ENCODE measurements around the gene KRTAP10-4. TPM values are rescaled to one million over a fixed set of nuclear protein-coding genes. Genes with fewer than 3 reads are reported as not detected.

Gene KRTAP10-4
- polyA plus RNA-seq, 3 donors from 2014 or later, result not detected

DNA sequence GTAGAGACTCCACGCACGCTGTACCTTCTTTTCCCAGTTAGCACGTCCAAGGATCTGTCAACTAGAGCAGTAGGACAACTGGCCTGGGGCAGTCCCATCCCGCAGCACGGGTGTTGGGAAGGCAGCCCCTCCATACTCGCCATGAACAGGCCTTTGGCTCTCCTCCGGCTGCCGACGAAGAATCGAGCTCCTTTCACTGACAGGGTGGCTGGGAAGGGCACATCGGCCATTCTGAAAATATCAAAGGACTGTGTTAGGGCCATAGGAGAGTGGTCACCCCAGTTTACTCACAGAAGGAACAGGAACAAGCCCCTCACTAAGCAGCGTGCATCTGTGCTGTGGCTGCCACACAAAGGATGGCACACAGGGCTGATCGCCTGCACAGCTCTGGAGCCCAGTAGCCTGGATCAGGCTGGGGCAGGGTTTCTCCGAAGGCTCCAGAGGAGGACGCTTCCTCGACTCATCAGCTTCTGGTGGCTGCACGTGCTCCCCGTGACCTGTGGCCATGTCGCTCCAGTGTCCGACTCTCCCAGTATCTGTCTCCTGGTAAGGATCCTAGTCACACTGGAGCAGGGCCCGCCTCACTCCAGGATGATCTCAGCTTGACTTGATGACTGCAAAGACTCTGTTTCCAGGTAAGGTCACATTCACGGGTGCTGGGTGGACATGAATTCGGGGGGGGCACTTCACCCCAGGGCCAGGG, 42.5 kb upstream of the KRTAP10-4 start:
- no peak for DNase-seq
- Mint-ChIP-seq H3K27me3 (ENCODE audit: low read depth in 3 of 3) (peaks cover 0 to 4% (median 2%) of the 10 kb centered on the region in 3 donors), H3K36me3 (no peaks in the 10 kb centered on the region), H3K27ac (no peak overlapping the region), H3K4me3 (no peak overlapping the region), H3K4me1 (no peaks in the 10 kb centered on the region), H3K9me3 (no peaks in the 10 kb centered on the region)

DNA sequence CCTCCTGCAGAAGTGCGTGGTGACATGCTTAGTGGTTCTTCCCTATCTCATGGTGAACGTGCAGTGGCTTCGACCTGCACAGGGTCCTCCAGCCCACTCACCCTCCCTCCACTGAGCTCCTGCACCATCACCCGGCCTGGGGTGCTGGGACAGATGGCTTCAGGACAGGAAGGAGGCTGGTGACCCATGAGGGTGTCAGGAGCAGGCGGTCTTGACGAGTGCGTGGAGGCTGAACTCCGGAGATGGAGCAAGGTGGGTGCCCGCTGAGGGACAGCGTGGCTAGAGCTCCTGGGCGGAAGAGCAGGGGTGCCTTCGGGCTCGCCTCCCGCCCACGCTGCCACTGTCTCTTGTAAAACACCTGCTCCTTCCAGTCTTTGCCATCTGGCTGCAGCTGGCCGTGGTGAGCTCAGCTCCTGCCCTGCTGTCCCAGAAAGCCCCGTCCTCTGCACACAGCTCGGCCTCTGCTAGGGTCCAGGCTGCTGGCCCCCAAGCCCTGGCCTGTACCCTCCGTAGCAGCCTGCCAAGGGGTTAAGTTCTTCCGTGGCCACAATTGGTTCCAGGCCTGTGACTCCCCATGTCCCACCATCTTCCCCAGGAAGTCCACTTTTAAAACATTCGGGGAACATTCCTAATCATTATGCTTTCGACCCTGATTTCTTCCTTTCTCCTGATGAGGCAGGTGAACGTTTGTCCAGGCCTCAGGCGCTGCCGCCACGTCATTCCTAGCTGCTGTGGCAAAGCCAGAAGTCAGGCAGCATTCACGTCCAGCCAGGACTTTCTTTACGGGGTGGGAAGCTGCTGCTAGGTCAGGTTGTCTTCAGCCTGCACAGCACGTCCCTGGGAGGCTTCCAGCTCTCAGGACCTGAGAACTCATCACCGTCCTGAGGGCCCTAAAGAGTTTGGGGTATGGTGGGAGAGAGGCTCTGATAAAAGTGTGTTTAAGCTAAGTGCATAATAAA, 41.6 kb upstream of the KRTAP10-4 start:
- Mint-ChIP-seq H3K27me3 (ENCODE audit: low read depth in 3 of 3) (peaks cover 0 to 4% (median 2%) of the 10 kb centered on the region in 3 donors), H3K4me1 (no peaks in the 10 kb centered on the region), H3K27ac (no peak overlapping the region), H3K9me3 (no peaks in the 10 kb centered on the region), H3K4me3 (no peak overlapping the region), H3K36me3 (no peaks in the 10 kb centered on the region)
- no peak for DNase-seq

DNA sequence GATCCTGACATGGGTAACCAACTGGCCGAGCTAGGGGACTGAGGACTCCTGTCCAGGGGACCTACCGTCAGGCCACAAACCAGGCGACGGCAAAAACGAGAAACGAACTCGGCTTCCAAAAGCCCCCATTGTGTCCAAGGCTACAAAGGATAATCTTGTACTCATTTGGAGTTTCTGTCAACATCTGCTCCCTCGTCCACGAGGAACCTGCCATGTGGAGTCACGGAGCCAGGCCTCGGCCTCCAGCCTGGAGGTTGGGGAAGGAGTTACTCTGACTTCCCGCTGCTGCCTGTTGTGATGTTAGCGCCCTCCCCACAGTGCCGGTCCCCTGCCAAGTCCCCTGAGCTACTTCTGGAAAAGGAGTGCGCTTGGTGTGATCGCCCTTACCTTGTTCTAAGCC, 40.8 kb upstream of the KRTAP10-4 start:
- H3K27me3 Mint-ChIP-seq (ENCODE audit: low read depth in 3 of 3), result peaks cover 4% of the 10 kb centered on the region in 3 donors
- H3K9me3 Mint-ChIP-seq, result no peaks in the 10 kb centered on the region
- no peaks in the 10 kb centered on the region for H3K4me1 Mint-ChIP-seq
- no peak overlapping the region for H3K27ac Mint-ChIP-seq
- DNase-seq, result no peak
- H3K36me3 Mint-ChIP-seq, result no peaks in the 10 kb centered on the region
- H3K4me3 Mint-ChIP-seq, result no peak overlapping the region

GRCh38 chr21:44533121-44533890, 40.2 kb upstream of the KRTAP10-4 start:
- no peak overlapping the region for H3K27ac Mint-ChIP-seq
- H3K4me3 Mint-ChIP-seq, result no peak overlapping the region
- no peaks in the 10 kb centered on the region for H3K4me1 Mint-ChIP-seq
- no peaks in the 10 kb centered on the region for H3K9me3 Mint-ChIP-seq
- no peaks in the 10 kb centered on the region for H3K36me3 Mint-ChIP-seq
- peaks cover 4% of the 10 kb centered on the region in 3 donors for H3K27me3 Mint-ChIP-seq (ENCODE audit: low read depth in 3 of 3)
- no peak for DNase-seq

- no peak overlapping the region for H3K27ac Mint-ChIP-seq
- H3K36me3 Mint-ChIP-seq, result no peaks in the 10 kb centered on the region
- H3K4me1 Mint-ChIP-seq, result no peaks in the 10 kb centered on the region
- no peaks in the 10 kb centered on the region for H3K9me3 Mint-ChIP-seq
- no peak for DNase-seq
- no peak overlapping the region for H3K4me3 Mint-ChIP-seq
- peaks cover 4 to 6% (median 5%) of the 10 kb centered on the region in 3 donors for H3K27me3 Mint-ChIP-seq (ENCODE audit: low read depth in 3 of 3)
These were observed 39.5 kb upstream of the KRTAP10-4 start for GRCh38 chr21:44533891-44534627.

- Mint-ChIP-seq H3K4me1 (no peaks in the 10 kb centered on the region), H3K36me3 (no peaks in the 10 kb centered on the region), H3K4me3 (no peak overlapping the region), H3K9me3 (no peaks in the 10 kb centered on the region), H3K27me3 (ENCODE audit: low read depth in 3 of 3) (peaks cover 4 to 6% (median 5%) of the 10 kb centered on the region in 3 donors), H3K27ac (no peak overlapping the region)
- no peak for DNase-seq
These were observed 38.8 kb upstream of the KRTAP10-4 start for GRCh38 chr21:44534688-44535087.

GRCh38 chr21:44535963-44536362, 37.6 kb upstream of the KRTAP10-4 start:
- Mint-ChIP-seq H3K27me3 (ENCODE audit: low read depth in 3 of 3) (peaks cover 4 to 6% (median 5%) of the 10 kb centered on the region in 3 donors), H3K27ac (no peak overlapping the region), H3K9me3 (no peaks in the 10 kb centered on the region), H3K36me3 (no peaks in the 10 kb centered on the region), H3K4me3 (no peak overlapping the region), H3K4me1 (no peaks in the 10 kb centered on the region)
- DNase-seq, result no peak

DNA sequence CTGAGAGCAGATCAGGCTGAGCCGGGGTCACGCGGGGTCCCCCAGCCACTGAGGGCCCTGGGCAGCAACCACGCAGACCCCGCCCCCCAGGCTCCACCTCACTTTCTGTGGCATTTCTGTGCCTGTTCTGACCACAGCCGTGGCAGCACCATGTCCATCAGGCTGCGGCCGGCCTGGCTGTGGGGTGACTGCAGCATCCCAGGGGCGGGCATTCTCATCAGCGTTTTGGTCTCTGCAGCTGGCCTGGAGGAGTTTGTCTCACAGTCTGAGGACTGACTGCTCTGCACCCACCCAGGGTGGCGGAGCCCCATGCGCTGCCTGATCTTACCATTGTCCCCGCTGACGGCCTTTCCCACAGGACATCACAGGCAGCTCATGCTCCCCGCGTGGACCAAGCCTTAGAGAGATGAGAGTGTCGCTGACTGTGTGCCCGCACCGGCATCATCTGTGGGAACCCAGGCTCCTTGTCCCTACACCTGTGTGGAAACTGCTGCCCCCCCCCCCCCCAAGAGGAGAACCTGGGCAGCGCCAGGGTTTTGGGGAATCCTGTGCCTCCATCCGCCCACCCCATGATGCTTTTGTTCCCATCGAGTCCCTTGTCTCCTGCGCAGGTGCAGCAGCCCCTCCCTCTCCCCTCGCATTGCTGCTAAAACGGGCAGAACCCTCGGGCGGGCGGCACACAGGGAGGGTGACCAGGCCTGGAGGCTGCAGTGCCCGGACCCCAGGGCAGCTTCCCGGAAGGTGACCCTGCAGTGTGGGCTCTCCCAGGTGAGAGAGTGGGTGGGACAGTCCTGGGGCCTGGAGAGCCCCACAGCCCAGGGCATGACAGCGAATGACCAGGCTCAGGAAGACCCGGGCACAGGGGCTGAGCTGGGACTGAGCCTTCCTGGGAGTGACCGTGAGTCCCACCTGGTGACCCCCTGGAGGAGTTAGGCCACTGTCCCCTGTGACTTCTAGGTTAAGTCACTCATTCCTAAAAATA, 35.3 kb upstream of the KRTAP10-4 start:
- Mint-ChIP-seq H3K4me3 (no peak overlapping the region), H3K27me3 (ENCODE audit: low read depth in 3 of 3) (peaks cover 3 to 5% (median 4%) of the 10 kb centered on the region in 3 donors), H3K27ac (no peak overlapping the region), H3K9me3 (no peaks in the 10 kb centered on the region), H3K4me1 (no peaks in the 10 kb centered on the region), H3K36me3 (no peaks in the 10 kb centered on the region)
- DNase-seq, result no peak

DNA sequence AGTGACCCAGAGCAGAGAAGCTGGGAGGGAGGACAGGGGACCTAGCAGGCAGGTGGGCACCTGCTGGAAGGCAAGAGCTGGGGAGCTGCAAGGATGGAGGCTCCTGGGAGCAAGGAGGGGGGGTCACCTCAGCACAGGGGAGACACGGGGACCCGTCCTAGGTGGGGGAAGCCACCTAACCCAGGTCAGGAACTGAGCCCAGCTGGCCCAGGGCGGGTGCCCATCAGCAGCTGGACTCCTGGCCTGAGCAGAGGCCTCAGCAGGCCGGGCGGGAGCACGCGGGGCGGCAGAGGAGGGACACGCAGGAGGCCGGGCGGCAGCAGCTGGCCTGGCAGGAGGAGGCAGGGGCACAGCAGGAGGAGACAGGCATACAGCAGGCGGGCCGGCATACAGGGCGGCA, 34.5 kb upstream of the KRTAP10-4 start:
- H3K27me3 Mint-ChIP-seq (ENCODE audit: low read depth in 3 of 3), result peaks cover 3 to 5% (median 4%) of the 10 kb centered on the region in 3 donors
- no peak for DNase-seq
- H3K9me3 Mint-ChIP-seq, result no peaks in the 10 kb centered on the region
- H3K27ac Mint-ChIP-seq, result peak overlapping the region in 1 of 6 donors; percentile 25
- no peak overlapping the region for H3K4me3 Mint-ChIP-seq
- H3K4me1 Mint-ChIP-seq, result no peaks in the 10 kb centered on the region
- H3K36me3 Mint-ChIP-seq, result no peaks in the 10 kb centered on the region

DNA sequence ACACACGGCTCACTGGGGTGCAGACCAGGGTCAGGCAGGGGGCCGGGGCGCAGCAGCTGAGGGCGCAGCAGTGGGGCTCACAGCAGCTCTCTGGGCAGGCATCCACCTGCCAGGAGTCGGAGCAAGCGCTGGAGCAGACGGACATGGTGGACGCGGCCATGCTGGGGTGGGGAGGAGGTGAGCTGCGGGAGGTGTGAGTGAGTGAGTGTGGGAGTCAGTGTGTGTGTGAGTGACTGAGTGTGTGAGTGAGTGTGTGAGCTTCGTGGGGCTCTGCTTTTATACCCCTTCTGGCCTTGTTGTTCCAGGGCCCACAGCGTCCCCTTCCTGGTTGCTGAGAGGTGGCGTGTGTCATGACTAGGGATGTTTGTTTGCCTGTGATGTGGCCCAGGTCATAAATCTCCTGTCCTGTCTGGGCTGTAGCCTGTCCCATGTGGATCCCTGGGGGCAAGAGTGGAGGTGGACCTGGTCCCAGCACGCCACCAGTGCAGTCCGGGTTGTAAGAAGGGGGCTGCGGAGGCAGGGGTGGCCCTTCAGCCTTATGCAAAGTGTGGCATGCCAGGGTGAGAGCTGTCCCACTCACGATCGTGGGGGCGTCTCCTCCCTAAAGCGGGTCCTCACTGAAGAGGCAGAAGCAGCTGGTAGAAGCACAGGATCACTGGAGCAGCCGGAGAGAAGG, 33.4 kb upstream of the KRTAP10-4 start, which contains the start of gene KRTAP10-1:
KRTAP10-1 (minus strand) TSS at position 205 of the 676 bp plus-strand sequence; CDS start at position 160, 45 bp downstream.
- Mint-ChIP-seq H3K36me3 (no peaks in the 10 kb centered on the region), H3K4me3 (no peak within 1 kb of the TSS), H3K9me3 (no peaks in the 10 kb centered on the region)

DNA sequence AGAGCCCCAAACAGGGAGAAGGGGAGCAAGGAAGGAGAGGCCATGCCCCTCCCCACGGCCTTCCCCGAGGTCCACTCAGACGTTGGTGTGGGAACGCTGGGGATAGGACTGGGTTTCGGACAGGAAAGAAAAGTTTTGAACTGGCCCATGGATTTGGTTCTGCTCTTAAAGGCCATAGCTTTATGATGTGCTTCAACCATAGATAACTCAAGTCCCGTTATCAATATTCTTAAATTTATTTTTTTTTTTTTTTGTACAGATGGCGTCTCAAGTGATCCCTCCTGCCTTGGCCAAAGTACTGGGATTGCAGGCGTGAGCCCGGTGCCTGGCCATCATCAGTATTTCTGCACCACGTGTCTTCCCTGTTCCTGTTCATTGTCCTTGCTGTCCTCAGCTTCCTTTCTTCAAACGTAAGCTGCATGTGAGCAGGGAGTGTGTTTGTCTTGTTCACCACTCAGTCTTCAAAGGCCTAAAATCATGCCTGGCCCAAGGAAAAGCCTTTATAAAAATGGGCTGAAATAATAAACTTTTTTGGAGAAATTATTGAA, 32.7 kb upstream of the KRTAP10-4 start:
- Mint-ChIP-seq H3K27ac (no peak overlapping the region), H3K4me3 (no peak overlapping the region), H3K4me1 (peaks cover 0 to 1% of the 10 kb centered on the region in 2 donors)

More for the DNA sequence above, 33.4 kb upstream of the KRTAP10-4 start, which contains the start of gene KRTAP10-1:
- Mint-ChIP-seq H3K27ac (no peak within 1 kb of the TSS), H3K4me1 (no peaks in the 10 kb centered on the region), H3K27me3 (ENCODE audit: low read depth in 3 of 3) (peaks cover 2 to 5% (median 4%) of the 10 kb centered on the region in 3 donors)
- no peak for DNase-seq

More for the DNA sequence above, 32.7 kb upstream of the KRTAP10-4 start:
- peaks cover 0 to 4% (median 0%) of the 10 kb centered on the region in 3 donors for H3K36me3 Mint-ChIP-seq
- H3K27me3 Mint-ChIP-seq (ENCODE audit: low read depth in 3 of 3), result peaks cover 4 to 8% (median 5%) of the 10 kb centered on the region in 3 donors
- peaks cover 0 to 6% (median 5%) of the 10 kb centered on the region in 6 donors for H3K9me3 Mint-ChIP-seq
- no peak for DNase-seq

Data from immature natural killer cell (primary cell).